ENCODE data around the gene CTAG1B.
A peak's percentile ranks its signal among the peaks of the same experiment; 100 is the strongest.
"Not testable (repeated sequence)": the region's sequence is repeated elsewhere in the genome, so short reads cannot be mapped to it uniquely, and the experiment has no call there.

CTAG1B gene

GRCh38 chrX:154603438-154604430 is 15.3 kb downstream of the CTAG1B start:
- FAIRE-seq (peak; percentile 91), DNase-seq (ENCODE audit: insufficient read length, low spot score) (peak; percentile 58)
- no peak for TF ChIP-seq POLR2A (IDR thresholded peaks at IDR 0.05; ENCODE audit: low read depth, low read length)

- DNase-seq (ENCODE audit: insufficient read length, low spot score) (no peak), FAIRE-seq (no peak)
- no peak for TF ChIP-seq POLR2A (IDR thresholded peaks at IDR 0.05; ENCODE audit: low read depth, low read length)
These were observed 16.2 kb downstream of the CTAG1B start for GRCh38 chrX:154602766-154603437.

GRCh38 chrX:154602226-154602625 is 16.9 kb downstream of the CTAG1B start:
- no peak for TF ChIP-seq POLR2A (IDR thresholded peaks at IDR 0.05; ENCODE audit: low read depth, low read length)
- FAIRE-seq, result no peak
- no peak for DNase-seq (ENCODE audit: insufficient read length, low spot score)

- TF ChIP-seq POLR2A (IDR thresholded peaks at IDR 0.05; ENCODE audit: low read depth, low read length), result no peak
- no peak for FAIRE-seq
- DNase-seq (ENCODE audit: insufficient read length, low spot score), result no peak
These were observed 18.2 kb downstream of the CTAG1B start for GRCh38 chrX:154600759-154601374.

GRCh38 chrX:154599531-154599930 is 19.6 kb downstream of the CTAG1B start:
- no peak for TF ChIP-seq POLR2A (IDR thresholded peaks at IDR 0.05; ENCODE audit: low read depth, low read length)
- no peak for DNase-seq (ENCODE audit: insufficient read length, low spot score)
- no peak for FAIRE-seq

GRCh38 chrX:154598656-154599055 is 20.4 kb downstream of the CTAG1B start:
- FAIRE-seq (no peak), DNase-seq (ENCODE audit: insufficient read length, low spot score) (no peak)
- TF ChIP-seq POLR2A (IDR thresholded peaks at IDR 0.05; ENCODE audit: low read depth, low read length), result no peak

- FAIRE-seq (no peak), DNase-seq (ENCODE audit: insufficient read length, low spot score) (no peak)
- no peak for TF ChIP-seq POLR2A (IDR thresholded peaks at IDR 0.05; ENCODE audit: low read depth, low read length)
These were observed 21.9 kb downstream of the CTAG1B start for GRCh38 chrX:154597221-154597620.

- FAIRE-seq (peak; percentile 62), DNase-seq (ENCODE audit: insufficient read length, low spot score) (peak; percentile 59)
- no peak for TF ChIP-seq POLR2A (IDR thresholded peaks at IDR 0.05; ENCODE audit: low read depth, low read length)
These were observed 22.7 kb downstream of the CTAG1B start for GRCh38 chrX:154596290-154596929.

- TF ChIP-seq POLR2A (IDR thresholded peaks at IDR 0.05; ENCODE audit: low read depth, low read length), result no peak
- FAIRE-seq, result no peak
- no peak for DNase-seq (ENCODE audit: insufficient read length, low spot score)
These were observed 23.4 kb downstream of the CTAG1B start for GRCh38 chrX:154595559-154596249.

GRCh38 chrX:154594491-154594890 is 24.6 kb downstream of the CTAG1B start:
- FAIRE-seq (no peak), DNase-seq (ENCODE audit: insufficient read length, low spot score) (no peak)
- TF ChIP-seq POLR2A (IDR thresholded peaks at IDR 0.05; ENCODE audit: low read depth, low read length), result no peak

- no peak for TF ChIP-seq POLR2A (IDR thresholded peaks at IDR 0.05; ENCODE audit: low read depth, low read length)
- FAIRE-seq, result no peak
- no peak for DNase-seq (ENCODE audit: insufficient read length, low spot score)
These were observed 25.9 kb downstream of the CTAG1B start for GRCh38 chrX:154593201-154593600.

- TF ChIP-seq POLR2A (IDR thresholded peaks at IDR 0.05; ENCODE audit: low read depth, low read length), result no peak
- FAIRE-seq (no peak), DNase-seq (ENCODE audit: insufficient read length, low spot score) (no peak)
These were observed 26.6 kb downstream of the CTAG1B start for GRCh38 chrX:154592505-154592904.

GRCh38 chrX:154590415-154590814 is 28.7 kb downstream of the CTAG1B start:
- DNase-seq (ENCODE audit: insufficient read length, low spot score), result not testable (repeated sequence)
- FAIRE-seq, result peak; percentile 60

- FAIRE-seq; DNase-seq (ENCODE audit: insufficient read length, low spot score): not testable (repeated sequence)
These were observed 34.4 kb downstream of the CTAG1B start, which contains the start of gene CTAG1A for GRCh38 chrX:154584585-154585183. TSS of gene CTAG1A (plus strand) at chrX:154585133. CDS start at chrX:154585207, 74 bp downstream.

- not testable (repeated sequence) for FAIRE-seq; DNase-seq (ENCODE audit: insufficient read length, low spot score)
These were observed 36.1 kb downstream of the CTAG1B start for GRCh38 chrX:154582994-154583393.

GRCh38 chrX:154575076-154575475 is 44.0 kb downstream of the CTAG1B start:
- peak; percentile 84 for FAIRE-seq
- DNase-seq (ENCODE audit: insufficient read length, low spot score), result not testable (repeated sequence)

GRCh38 chrX:154573061-154573460 is 46.0 kb downstream of the CTAG1B start:
- FAIRE-seq; DNase-seq (ENCODE audit: insufficient read length, low spot score): not testable (repeated sequence)

GRCh38 chrX:154570361-154570760 is 48.7 kb downstream of the CTAG1B start:
- DNase-seq (ENCODE audit: insufficient read length, low spot score); FAIRE-seq: not testable (repeated sequence)

Data from H54 (cell line).